Fibroblast of the aortic adventitia (primary cell): ENCODE measurements around the gene ZNF169. TPM values are rescaled to one million over a fixed set of nuclear protein-coding genes. Genes with fewer than 3 reads are reported as not detected.
"Not testable (repeated sequence)": the region's sequence is repeated elsewhere in the genome, so short reads cannot be mapped to it uniquely, and the experiment has no call there.

ENCODE experiments used
- DNase-seq: peaks from one replicate; pipeline ENCODE4 v3.0.0-alpha.2; 2010; ENCODE audit warnings: low read depth
- H3K4me3 ChIP-seq: 2 replicates; pipeline ENCODE4 v1.5.1; 2011; ENCODE audit warnings: low read depth, mild to moderate bottlenecking, control low read depth, low read length, moderate library complexity
- total RNA-seq: library from RNA; depleted of rRNA; stranded (reverse); fragments of >200 nt; gene quantifications from 2 replicates; pipeline ENCODE4 v1.2.3, GENCODE V29; 2012; ENCODE audit warnings: low replicate concordance
- TF ChIP-seq, protein P1 (sequence below): IDR thresholded peaks from 2 replicates; pipeline ENCODE4 v1.5.1; 2011; ENCODE audit warnings: mild to moderate bottlenecking, low read length, control low read depth, inconsistent platforms; ENCODE audit not compliant: insufficient read depth

ZNF169 gene
- total RNA-seq, 1 donor, result 4.0 TPM

DNA sequence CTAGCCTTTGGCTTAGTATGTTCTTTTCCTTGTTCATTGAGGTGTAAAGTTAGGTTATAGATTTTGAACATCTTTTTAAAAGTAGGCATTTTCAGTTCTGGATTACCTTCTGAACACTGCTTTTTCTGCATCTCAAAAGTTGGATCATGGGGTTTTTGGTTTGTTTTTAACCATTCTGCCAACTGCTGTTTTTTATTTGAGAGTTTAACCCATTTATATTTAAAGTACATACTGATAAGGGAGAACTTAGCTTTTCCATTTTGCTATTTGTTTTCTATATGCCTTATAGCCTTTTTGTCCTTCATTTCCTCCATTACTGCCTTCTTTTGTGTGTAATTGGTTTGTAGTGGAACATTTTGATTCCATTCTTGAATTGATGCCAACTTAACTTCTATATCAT lies 30.5 kb upstream of the ZNF169 start:
- H3K4me3 ChIP-seq, result no peak overlapping the region
- no peak for DNase-seq
- TF ChIP-seq, protein P1, sequence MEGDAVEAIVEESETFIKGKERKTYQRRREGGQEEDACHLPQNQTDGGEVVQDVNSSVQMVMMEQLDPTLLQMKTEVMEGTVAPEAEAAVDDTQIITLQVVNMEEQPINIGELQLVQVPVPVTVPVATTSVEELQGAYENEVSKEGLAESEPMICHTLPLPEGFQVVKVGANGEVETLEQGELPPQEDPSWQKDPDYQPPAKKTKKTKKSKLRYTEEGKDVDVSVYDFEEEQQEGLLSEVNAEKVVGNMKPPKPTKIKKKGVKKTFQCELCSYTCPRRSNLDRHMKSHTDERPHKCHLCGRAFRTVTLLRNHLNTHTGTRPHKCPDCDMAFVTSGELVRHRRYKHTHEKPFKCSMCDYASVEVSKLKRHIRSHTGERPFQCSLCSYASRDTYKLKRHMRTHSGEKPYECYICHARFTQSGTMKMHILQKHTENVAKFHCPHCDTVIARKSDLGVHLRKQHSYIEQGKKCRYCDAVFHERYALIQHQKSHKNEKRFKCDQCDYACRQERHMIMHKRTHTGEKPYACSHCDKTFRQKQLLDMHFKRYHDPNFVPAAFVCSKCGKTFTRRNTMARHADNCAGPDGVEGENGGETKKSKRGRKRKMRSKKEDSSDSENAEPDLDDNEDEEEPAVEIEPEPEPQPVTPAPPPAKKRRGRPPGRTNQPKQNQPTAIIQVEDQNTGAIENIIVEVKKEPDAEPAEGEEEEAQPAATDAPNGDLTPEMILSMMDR, result no peak

GRCh38 chr9:94232428-94232827 lies 26.7 kb upstream of the ZNF169 start:
- no peak overlapping the region for H3K4me3 ChIP-seq
- no peak for DNase-seq
- TF ChIP-seq, protein P1, result no peak

DNA sequence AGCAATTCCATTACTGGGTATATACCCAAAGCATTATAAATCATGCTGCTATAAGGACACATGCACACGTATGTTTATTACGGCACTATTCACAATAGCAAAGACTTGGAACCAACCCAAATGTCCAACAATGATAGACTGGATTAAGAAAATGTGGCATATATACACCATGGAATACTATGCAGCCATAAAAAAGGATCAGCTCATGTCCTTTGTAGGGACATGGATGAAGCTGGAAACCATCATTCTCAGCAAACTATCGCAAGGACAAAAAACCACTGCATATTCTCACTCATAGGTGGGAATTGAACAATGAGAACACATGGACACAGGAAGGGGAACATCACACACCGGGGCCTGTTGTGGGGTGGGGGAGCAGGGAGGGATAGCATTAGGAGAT lies 18.0 kb upstream of the ZNF169 start:
- H3K4me3 ChIP-seq, DNase-seq: not testable (repeated sequence)

GRCh38 chr9:94245651-94246050 lies 13.4 kb upstream of the ZNF169 start:
- no peak for DNase-seq
- no peak overlapping the region for H3K4me3 ChIP-seq
- TF ChIP-seq, protein P1, result no peak

DNA sequence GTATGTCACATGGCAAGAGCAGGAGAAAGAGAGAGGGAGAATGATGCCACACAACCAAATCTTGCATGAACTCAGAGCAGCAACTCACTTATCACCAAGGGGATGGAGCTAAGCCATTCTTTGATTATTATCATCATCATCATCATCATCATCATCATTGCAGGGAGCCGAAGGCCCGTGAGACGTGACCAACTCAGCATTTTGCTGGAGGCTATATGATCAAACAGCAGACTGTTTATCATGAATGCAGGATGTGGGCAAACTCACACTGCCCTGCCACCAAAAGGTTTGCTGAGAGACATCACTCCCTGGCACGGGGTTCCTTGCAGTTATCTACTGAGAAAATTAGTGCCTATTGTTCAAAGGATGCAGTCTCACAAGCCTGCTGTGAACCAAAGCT lies 8.6 kb upstream of the ZNF169 start:
- DNase-seq, result no peak
- TF ChIP-seq, protein P1, result no peak
- H3K4me3 ChIP-seq, result no peak overlapping the region

DNA sequence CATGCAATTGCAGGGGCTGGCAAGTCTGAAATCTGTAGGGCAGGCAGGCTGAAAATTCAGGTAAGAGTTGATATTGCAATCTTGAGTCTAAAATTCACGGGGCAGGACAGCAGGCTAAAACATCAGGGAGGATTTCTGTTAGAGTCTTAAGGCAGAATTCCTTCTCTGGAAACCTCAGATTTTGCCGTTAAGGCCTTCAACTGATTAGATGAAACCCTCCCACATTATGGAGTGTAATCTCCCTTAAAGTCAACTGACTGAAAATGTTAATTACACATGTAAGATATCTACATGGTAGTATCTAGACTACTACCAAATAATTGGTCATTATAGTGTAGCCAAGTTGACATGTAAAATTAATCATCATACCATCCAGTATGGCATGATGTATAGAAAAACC lies 3.1 kb upstream of the ZNF169 start:
- H3K4me3 ChIP-seq, result no peak overlapping the region
- TF ChIP-seq, protein P1, result no peak
- DNase-seq, result no peak

DNA sequence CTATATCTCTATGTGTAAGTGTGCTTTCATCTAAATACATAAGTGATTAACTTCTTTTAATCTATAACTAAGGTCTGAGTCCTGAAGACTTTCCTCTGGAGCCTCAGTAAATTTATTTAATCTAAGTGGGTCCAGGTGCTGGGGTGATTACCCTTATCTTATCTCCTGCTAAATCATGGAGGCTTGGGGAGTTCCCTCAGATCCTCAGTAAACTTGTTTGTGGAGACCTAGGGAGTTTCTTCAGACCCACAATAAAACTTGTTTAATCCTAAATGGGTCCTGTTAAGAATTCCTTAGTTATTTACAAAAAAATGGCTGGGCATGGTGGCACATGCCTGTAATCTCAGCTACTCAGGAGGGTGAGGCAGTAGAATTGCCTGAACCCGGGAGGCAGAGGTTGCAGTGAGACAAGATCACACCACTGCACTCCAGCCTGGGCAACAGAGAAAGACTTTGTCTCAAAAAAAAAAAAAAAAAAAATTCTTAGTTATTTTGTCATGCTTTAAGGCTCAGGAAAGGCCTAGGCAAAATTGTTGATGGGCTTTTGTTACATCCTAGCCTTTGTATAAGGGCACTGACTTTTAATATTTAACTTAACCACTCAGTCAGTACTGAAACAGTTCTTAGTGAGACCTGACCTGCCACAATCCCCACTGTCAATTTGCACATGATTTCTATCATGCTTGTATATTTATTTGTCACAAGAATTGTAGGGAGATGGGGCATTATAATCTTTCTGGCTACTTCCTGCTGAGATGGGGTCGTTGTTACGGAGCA lies 6.7 kb downstream of the ZNF169 start:
- DNase-seq, H3K4me3 ChIP-seq: not testable (repeated sequence)

- no peak for DNase-seq
These were observed 10.2 kb downstream of the ZNF169 start for GRCh38 chr9:94269264-94269663.

More at GRCh38 chr9:94269264-94269663, 10.2 kb downstream of the ZNF169 start:
- TF ChIP-seq, protein P1, result no peak
- no peak overlapping the region for H3K4me3 ChIP-seq
